Pulmonary artery endothelial cell (primary cell): ENCODE results near the gene FILIP1. TPM values are rescaled to one million over a fixed set of nuclear protein-coding genes. Genes with fewer than 3 reads are reported as not detected.

Experiments used
- DNase-seq: peaks from one replicate; pipeline ENCODE4 v3.0.0-alpha.2; 2011; ENCODE audit warnings: low read depth, low spot score
- total RNA-seq: library from RNA; depleted of rRNA; stranded (reverse); fragments of >200 nt; gene quantifications from 2 replicates; pipeline ENCODE4 v1.2.3, GENCODE V29; 2014

The FILIP1 gene
- total RNA-seq, 1 donor from 2014 or later: 2.3 TPM

DNA sequence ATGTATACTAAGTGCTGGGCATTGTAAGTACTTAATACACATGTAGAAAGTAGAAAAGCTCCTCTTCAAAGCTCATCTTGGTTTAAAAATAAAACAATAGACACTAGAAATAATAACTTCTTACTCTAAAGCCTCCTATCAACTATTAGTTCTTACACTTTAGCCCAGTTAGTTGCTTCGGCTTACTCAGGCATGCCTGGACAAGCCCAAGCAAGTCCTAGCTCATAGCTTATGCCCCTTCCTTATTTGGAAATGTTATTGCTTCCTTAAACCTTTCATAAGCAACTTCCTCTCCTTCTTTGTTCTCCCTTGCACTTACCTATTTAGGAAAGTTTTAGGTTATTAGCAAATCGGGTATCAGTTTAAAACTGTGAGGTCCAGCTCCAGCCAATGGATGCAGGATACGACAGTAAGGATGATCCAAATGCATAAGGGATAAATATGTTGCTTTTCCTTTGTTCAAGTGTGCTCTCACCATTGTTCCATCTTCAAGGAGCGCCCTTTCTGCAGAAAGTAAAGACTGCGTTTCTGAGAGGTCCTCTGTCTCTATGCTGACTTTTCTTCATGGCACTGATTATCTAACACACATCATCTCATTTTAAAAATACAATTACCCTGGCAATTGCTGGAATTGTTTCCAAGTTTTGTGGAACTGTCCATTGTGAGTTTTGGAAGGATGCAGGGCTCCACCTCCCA, 221.3 kb downstream of the FILIP1 start:
- DNase-seq: no peak

DNA sequence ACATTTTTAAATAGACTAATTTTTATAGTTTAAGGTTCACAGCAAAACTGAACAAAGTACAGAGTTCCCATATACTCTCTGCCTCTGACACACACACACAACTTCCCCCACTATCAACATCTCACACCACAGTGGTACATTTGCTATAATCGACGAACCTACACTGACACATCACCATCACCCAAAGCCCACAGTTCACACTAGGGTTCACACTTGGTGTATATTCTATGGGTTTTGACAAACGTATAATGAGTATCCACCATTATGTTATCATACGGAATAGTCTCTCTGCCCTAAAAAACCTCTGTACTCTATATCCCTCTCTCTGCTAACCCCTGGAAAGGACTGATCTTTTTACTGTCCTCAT, 224.6 kb downstream of the FILIP1 start:
- no peak for DNase-seq

DNA sequence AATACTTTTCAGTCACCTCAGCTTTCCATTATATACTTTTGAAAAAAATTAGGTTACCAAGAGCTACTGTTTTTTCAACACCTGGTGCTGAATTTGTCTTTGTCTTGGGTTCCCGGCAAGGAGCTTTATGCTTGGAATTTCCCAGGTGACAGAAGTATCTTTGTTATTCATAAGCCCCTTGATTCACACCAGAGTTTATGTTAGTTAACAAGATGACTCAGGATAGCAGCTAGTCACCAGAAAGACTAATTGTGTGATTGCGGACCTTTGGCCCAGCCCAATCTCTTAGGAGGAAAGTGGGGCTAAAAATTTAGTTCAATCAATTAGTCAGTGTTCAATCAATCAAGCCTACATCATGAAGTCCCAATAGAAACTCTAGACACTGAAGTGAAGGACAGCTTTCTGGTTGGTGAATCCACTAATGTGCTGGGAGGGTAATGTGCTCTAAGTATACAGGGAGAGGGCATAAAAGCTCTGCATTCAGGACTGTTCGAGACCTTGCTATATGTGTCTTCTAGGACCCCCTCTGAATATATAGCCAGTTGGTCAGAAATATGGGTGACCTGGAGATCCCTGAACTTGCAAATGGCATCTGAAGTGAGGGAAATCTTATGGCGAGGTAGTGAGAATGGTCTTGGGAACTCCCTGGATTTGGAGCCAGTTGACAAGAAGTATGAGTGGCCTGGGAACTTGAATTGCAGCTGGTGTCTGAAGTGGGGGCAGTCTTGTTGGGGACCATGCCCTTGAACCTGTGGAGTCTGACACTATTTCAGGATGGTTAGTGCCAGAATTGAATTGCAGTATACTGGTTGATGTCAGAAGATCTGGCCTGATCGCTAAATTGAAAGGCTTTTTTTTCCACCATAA, 225.2 kb downstream of the FILIP1 start:
- no peak for DNase-seq

DNA sequence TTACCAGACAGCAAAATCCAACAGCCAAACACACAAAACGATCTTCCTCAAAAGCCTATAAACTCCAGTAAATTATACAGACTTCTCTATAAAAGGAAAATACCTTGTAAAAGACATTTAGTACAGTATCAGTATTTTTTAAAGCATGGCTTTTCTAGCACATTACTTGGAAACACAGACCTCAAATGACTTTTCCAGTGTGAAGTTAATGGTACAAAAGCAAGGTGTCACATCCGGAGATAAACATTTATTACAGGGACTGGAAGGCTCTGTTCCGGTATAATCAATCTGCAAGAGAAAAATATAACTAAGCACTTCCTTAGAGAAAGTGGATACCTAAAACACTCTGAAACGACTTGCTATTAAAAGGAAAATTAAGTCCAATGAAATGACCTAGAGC, 226.1 kb downstream of the FILIP1 start:
- no peak for DNase-seq

DNA sequence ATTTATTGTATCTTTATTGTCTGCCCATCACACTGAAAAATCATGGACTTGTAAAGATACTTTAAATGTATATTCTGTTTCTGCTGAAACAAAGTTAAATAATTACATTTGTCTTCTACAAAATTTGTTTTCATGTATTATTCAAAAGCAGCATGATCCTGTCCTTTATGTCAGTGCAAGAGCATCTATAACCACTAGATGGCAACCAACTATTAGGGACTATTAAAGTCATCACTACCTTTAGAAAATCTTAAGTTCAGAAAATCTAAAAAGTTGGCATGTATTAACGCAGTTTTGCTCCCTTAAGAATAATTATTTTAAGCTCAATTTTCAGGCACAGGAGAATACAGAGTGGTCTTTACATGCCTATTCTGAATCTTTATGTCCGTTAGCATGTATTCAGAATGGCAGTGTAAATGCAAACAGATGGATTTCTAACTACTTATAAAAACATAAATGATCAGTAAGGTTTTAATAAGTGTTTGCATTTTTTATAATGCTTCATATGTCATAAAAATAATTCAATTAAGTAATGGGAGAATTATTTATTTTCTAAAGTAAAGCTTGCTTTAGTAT, 226.8 kb downstream of the FILIP1 start:
- no peak for DNase-seq

DNA sequence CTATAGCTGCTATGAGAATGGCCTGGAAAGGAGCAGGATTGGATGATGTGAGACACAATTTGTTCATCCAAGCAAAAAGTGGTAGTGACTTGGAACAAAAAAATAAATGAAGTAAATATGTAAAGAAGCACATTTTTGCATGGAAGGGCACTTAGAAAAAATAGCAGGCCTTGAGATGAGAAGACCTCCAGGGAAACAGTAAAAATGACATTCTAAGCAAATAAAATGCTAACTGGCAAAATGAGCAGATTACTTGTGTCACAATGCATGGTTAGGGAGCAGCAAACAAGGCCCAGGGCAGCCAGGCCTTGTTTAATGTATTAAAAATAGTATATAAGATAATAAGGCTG, 230.2 kb downstream of the FILIP1 start:
- no peak for DNase-seq

DNA sequence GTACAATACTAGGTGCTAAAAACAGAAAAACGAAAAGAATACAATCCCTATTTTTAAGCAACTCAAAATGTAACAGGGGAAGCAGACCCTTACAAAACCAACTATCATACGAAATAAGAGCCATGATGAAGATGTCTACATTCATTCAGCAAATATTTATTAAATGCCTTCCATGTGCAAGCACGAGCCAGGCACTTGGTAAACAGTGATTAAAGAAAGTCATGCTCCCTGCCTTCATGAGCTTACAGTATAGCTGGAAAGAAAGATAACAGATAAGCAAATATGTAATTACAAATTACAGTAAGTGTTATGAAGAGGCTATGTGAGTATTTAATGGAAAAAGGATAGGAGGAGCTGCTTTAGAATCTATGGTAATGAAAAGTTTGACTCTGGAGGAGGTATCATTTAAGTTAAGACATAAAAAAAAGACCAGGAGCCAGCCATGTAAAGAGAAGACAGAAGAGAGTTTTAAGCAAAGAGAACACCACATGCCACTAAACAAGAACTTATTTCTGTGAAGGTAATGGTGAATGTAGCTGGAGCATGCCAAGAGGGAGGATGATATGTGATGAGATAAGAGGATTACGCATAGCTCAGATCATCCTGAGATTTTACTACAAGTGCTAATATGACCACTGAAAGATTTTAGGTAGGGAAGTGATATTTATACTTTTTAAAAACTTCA, 230.7 kb downstream of the FILIP1 start:
- no peak for DNase-seq

DNA sequence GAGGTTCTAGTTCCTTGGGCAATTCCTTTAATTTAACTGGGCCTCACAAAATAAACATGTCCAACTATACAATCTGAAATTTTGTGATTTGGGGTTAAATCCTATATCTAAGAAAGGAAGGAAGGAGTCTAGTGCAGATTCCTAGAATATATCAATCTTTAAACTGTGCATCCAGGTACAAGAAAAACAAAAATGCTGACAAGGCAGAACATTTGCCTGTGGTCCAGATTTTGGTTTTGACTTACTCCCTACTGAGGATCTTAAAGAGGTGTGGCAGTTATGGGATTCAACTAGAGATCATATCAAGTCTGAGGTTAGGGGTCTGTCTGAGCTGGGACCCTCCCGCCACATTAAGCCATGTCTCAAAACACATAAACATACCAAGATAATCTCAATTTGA, 232.3 kb downstream of the FILIP1 start:
- no peak for DNase-seq

DNA sequence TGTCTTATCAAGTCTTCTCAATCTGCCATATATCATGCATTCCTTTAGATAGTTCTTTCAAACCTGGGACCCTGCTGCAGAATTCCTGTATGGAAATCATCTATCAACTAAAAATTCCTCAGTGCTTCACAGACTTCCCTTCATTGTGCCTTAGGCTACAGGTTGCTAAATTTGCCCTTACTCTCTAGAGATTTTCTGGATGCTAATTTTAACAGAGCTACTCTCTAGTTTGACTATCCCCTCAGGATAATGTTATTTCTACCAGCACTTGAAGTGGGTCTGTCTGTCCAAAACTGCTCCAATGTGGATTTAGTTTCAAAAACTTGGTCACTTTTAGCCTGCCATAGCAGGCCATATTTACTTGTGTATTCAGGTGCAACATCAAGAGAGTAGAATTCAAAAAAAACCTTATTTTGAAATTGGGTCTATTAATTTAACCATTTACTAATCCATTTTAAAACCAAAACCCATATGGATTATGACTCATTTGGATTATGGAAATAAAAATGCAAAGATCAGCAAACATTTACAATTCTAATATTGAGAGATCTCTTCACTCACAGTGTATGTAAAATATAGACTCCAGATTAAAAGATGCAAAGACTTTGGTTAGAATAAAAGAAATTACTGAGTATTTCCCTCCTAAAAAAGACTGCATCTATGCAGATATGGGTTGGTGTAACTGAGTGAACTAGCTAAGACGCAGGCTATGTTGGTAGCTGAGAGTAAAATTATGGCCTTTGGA, 236.1 kb downstream of the FILIP1 start:
- no peak for DNase-seq

DNA sequence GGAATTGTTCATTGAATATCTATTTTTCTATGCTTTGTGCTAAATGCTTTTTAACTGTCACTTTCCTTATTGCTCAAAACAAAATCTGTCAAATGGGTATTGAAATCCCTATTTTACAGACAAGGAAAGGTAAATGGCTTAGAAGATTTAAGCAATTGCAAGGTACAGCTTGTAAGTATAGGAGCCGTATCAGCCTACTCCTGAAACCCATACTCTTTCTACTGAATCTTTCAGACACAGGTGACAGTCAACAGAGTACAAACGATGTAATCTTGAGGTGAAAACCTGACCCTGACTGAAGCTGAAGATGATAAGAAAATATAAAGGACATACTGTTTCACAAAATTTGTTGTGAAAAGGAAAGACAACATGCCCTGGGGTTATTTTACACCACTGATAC, 243.0 kb downstream of the FILIP1 start:
- DNase-seq: no peak

DNA sequence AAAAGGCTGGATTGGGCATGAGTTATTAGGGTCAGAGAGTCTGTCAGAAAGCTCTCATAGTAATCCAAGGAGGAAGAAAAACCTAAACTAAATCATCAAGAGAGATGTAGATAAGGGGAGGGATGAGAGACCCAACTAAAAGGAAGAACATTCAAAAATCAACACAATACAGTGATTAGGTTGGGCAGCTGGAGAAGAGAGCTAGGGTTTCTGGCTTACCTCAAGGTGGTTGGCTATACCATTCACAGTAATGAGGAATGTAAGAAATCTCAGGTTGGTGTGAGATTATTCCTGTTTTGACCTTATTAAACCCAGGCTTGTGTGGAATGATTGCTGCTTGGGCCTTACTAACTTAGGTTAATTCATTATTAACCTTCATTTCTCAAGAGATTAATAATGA, 243.8 kb downstream of the FILIP1 start:
- DNase-seq: no peak

DNA sequence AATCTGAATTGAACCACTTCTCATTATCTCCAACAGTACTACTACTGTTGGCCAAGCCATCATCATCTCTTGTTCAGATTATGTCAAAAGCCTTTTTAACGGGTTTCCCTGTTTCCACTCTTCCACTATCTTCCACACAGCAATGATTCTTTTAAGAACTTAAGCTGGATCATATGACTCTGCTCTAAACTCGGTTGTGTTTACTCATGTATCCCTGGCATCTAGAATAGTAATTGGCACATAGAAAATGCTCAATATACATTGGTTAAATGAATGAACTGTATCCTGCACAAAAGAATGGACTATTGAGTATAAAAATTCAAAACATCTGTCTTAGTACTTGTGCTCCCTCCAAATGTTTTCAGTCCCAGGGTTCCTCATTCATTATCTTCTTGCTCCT, 247.2 kb downstream of the FILIP1 start:
- no peak for DNase-seq

DNA sequence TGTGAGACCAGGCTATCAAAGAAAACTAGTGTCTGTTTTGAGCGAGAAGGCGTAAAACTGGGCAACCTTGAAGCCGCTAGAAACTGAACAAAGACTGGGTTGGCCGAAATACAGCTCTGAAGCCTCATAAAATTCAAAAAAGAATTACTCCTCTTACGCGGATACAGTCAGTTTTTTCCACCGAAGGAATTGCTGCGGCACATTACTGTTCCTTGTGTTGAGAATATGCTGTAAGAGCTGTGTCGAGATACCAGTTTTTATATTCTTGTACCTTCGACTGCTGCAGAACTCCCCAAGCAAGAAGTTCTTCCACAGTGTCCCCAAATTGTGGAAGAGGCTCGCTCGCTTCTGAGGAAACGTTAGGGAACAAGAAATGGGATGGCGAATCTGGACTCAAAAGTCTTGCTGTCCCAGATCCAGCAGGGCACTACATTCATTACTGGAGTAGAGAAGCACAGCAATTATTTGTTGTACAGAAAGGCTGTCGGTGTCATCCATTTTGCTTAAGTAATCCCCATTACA, 249.5 kb downstream of the FILIP1 start:
- DNase-seq: no peak

DNA sequence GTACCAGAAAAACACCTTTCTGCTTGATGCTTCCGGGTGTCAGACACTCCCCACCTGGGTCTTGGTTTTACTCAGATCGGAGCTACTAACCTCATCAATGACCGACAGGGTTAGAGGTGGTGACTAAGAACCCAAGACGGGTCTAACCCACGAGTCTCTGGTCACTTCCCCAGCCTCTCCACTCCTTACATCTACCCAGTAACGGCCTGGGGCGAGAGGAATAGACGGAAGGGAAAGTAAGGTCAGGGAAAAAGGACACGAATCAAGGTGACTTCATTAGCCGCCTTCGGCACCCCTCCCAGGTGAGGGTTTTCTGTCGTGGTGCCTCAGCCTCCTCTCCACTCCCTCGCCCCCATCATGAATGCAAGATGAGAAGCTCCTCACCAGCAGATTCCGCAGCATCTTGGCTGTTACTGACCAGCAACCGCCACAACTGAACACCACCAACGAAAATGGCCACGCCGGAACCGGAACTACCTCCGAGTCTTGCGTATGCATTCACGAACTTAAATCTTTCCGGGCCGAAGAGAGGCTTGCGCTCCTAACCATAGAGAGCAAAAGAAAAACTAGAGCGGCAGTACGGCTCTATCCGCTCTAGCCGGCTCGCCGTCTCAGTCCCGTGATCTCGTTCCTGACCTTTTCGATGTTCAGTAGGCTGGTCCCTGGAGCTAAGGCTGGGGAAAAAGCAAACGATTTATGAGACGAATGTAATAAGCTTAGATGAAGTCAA, 250.1 kb downstream of the FILIP1 start, which contains the start of gene COX7A2:
Gene COX7A2, minus strand, starts transcription at position 469 of the 730 bp plus-strand sequence. Its CDS starts 67 bp downstream, at position 402.
- peak; percentile 95 for DNase-seq

Other genes starting within 250 kb of the FILIP1 start
- 80.7 and 128 TPM in 2 replicates for gene COX7A2, start 250.0 kb downstream of the FILIP1 start, total RNA-seq
- 233 and 297 TPM in 2 replicates for gene TMEM30A, start 209.0 kb downstream of the FILIP1 start, total RNA-seq
- gene SENP6, start 108.1 kb upstream of the FILIP1 start, total RNA-seq: 50.3 and 56.0 TPM in 2 replicates